Fibroblast of the conjunctiva (primary cell): ENCODE results near the gene TYMP.

ENCODE experiments used
- DNase-seq: peaks from one replicate; pipeline ENCODE4 v3.0.0-alpha.2; 2010; ENCODE audit warnings: low read depth

Gene TYMP

GRCh38 chr22:50483106-50483505, 46.7 kb downstream of the TYMP start:
- no peak for DNase-seq

GRCh38 chr22:50482107-50483074, 47.4 kb downstream of the TYMP start:
- DNase-seq, result no peak

GRCh38 chr22:50481440-50482106, 48.2 kb downstream of the TYMP start, which contains the start of gene ADM2:
Gene ADM2 (plus strand): TSS chr22:50481543. CDS start chr22:50481848, 305 bp downstream.
- DNase-seq, result no peak

- DNase-seq, result no peak
Measured at GRCh38 chr22:50481045-50481439, 48.8 kb downstream of the TYMP start.

- no peak for DNase-seq
Measured at GRCh38 chr22:50479721-50480120, 50.1 kb downstream of the TYMP start.

GRCh38 chr22:50477923-50478322, 51.9 kb downstream of the TYMP start:
- DNase-seq, result no peak

- no peak for DNase-seq
Measured at GRCh38 chr22:50476868-50477267, 52.9 kb downstream of the TYMP start.
